Brain microvascular endothelial cell (primary cell): ENCODE results near the gene CDON.
"Not testable (repeated sequence)": the region's sequence is repeated elsewhere in the genome, so short reads cannot be mapped to it uniquely, and the experiment has no call there.

ENCODE experiments used
- DNase-seq: peaks from one replicate; pipeline ENCODE4 v3.0.0-alpha.2; 2020
- H3K27ac ChIP-seq: fragments of 250-450 bp; sonication (Bioruptor Pico); 2 replicates; pipeline ENCODE4 v1.5.1; 2020; ENCODE audit warnings: mild to moderate bottlenecking, moderate library complexity
- H3K27me3 ChIP-seq: fragments of 250-450 bp; sonication (Bioruptor Pico); replicated peaks from 2 replicates; pipeline ENCODE4 v1.5.1; 2020; ENCODE audit warnings: mild to moderate bottlenecking
- H3K36me3 ChIP-seq: fragments of 250-450 bp; sonication (Bioruptor Pico); replicated peaks from 2 replicates; pipeline ENCODE4 v1.5.1; 2020; ENCODE audit warnings: mild to moderate bottlenecking
- H3K4me3 ChIP-seq: 2 replicates; pipeline ENCODE4 v1.5.1; 2011; ENCODE audit warnings: low read depth, mild to moderate bottlenecking, control low read depth, low read length, moderate library complexity
- in situ Hi-C: cut with HindIII; loops from 2 replicates; pipeline ENCODE4 v1.10.0; 2017; ENCODE audit warnings: low sequenced_read_pairs, low pct_ligation_motif_present
- TF ChIP-seq, protein P1 (sequence below): IDR thresholded peaks from 2 replicates; pipeline ENCODE4 v1.5.1; 2011; ENCODE audit warnings: low read depth, mild to moderate bottlenecking, moderate library complexity, low read length, control low read depth, inconsistent platforms; ENCODE audit errors: missing control alignments

CDON gene

DNA sequence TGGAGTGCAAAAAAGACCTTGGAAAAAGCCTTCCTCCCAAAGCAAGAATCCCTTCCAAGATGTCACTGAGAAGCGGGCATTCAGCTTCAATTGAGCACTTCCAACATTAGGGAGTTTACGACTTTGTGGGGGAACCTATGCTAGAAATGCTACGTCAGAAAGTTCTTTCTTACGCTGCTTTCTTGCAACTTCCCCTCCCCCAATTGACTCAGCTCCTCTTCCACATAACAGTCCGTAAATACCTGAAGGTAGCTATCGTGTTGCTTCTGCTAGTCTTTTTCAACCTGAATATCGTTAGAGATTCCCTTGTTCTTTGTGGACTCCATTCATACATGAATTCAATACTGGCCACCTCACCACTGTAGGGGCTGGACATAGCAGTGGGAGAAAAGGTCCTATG lies 69.8 kb downstream of the CDON start:
- TF ChIP-seq, protein P1, sequence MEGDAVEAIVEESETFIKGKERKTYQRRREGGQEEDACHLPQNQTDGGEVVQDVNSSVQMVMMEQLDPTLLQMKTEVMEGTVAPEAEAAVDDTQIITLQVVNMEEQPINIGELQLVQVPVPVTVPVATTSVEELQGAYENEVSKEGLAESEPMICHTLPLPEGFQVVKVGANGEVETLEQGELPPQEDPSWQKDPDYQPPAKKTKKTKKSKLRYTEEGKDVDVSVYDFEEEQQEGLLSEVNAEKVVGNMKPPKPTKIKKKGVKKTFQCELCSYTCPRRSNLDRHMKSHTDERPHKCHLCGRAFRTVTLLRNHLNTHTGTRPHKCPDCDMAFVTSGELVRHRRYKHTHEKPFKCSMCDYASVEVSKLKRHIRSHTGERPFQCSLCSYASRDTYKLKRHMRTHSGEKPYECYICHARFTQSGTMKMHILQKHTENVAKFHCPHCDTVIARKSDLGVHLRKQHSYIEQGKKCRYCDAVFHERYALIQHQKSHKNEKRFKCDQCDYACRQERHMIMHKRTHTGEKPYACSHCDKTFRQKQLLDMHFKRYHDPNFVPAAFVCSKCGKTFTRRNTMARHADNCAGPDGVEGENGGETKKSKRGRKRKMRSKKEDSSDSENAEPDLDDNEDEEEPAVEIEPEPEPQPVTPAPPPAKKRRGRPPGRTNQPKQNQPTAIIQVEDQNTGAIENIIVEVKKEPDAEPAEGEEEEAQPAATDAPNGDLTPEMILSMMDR, result no peak
- no peak for DNase-seq
- in situ Hi-C loops, result no loop called here
- H3K4me3 ChIP-seq, result no peak overlapping the region
- no peak overlapping the region for H3K27ac ChIP-seq
- no peaks in the 10 kb centered on the region for H3K27me3 ChIP-seq
- no peaks in the 10 kb centered on the region for H3K36me3 ChIP-seq

DNA sequence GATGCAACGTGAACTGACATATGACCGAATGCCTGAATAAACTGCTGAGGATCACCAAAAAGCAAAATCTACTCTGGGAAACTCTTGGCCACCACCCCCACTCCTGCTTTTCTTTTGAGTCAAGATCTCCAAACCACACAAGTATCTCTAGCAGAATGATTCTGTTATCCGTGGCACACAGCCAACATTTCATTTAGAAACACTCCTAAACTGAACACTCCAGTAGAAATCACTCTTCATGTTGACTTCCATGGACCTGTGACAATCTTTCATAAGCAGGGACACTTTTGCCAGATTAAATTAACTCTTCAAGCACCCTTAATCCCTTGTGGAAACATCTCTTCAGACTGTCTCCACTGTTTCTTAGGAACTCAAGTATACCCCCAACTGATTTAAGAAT lies 72.4 kb downstream of the CDON start:
- in situ Hi-C loops, result no loop called here
- Histone ChIP-seq H3K27ac (no peak overlapping the region), H3K36me3 (no peaks in the 10 kb centered on the region), H3K4me3 (no peak overlapping the region), H3K27me3 (no peaks in the 10 kb centered on the region)
- peak; percentile 70 for DNase-seq
- TF ChIP-seq, protein P1, result no peak

DNA sequence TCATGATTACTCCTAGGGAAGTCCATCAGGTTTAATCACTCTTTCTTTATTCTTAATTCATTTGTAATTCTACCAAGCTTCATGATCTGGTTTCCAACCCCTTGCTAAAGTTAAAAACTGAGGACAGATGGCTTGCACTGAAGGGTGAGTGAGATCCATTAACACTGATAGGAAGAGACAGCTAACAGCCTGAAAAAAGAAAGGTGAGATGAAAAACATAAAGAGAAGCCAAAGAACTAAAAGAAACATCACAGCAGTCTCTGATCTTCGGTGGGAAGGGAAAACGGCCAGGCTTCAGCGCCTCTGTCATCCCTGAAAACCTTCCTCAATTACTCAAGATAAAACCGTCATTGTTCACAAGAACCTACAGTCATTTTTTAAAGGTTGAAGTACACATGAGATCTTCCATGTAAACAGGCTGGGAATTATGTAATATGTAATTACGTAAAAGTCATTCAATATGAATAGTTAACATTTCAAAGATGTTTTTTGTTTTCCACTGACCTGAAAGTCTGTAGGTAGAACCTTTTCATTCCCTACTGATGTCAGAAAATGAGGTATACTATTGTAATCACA lies 75.5 kb downstream of the CDON start:
- in situ Hi-C loops, result no loop called here
- Histone ChIP-seq H3K27ac (no peak overlapping the region), H3K4me3 (no peak overlapping the region), H3K27me3 (no peaks in the 10 kb centered on the region), H3K36me3 (no peaks in the 10 kb centered on the region)
- no peak for DNase-seq
- TF ChIP-seq, protein P1, result no peak

DNA sequence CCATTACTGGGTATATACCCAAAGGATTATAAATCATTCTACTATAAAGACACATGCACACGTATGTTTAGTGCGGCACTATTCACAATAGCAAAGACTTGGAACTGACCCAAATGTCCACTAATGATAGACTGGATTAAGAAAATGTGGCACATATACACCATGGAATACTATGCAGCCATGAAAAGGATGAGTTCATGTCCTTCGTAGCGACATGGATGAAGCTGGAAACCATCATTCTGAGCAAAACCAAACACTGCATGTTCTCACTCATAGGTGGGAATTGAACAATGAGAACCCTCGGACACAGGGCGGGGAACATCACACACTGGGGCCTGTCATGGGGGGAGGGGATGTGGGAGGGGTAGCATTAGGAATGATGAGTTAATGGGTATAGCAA lies 76.7 kb downstream of the CDON start:
- H3K4me3 ChIP-seq, DNase-seq, H3K27me3 ChIP-seq, H3K27ac ChIP-seq, H3K36me3 ChIP-seq, in situ Hi-C loops: not testable (repeated sequence)

DNA sequence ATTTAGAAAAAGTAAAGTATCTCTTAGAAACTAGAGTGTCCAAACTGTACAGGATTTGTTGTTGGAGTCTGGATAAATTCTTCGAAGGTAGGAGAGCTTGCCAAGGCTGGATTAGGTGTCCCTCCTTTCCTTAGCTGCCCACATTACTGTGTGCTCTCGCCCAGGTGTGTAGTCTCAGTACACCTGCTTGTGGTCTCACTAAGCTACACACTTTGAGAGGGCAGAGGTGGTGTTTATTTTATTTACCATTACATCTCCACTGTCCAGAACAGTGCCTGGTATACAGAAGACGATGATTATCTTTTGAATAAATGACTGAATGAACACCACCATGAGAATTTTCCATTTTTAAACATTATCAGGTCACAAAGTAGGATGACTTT lies 80.3 kb downstream of the CDON start:
- in situ Hi-C loops, result no loop called here
- no peak for DNase-seq
- H3K36me3 ChIP-seq, result no peaks in the 10 kb centered on the region
- TF ChIP-seq, protein P1, result no peak
- H3K4me3 ChIP-seq, result no peak overlapping the region
- no peaks in the 10 kb centered on the region for H3K27me3 ChIP-seq
- no peak overlapping the region for H3K27ac ChIP-seq

DNA sequence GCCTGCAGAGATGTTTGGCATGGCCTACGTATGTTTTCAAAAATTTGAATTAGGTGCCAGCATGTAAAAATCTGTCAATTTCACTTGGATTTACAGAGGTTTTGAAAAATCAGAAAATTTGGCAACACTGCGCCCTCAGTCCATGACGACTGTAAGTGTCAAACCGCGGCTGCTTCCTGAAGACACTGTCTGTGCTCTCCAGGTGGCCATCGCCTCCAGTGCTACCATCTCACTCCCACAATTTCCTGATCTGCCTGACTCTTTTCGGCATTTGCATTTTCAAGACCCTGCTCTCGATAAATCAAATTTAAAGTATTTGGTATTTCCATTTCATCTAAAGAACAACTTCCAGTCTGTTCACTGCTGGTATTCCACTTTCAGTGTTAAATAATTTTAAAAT lies 82.2 kb downstream of the CDON start:
- H3K27ac ChIP-seq, result no peak overlapping the region
- H3K36me3 ChIP-seq, result no peaks in the 10 kb centered on the region
- DNase-seq, result no peak
- no peaks in the 10 kb centered on the region for H3K27me3 ChIP-seq
- in situ Hi-C loops, result no loop called here
- H3K4me3 ChIP-seq, result no peak overlapping the region
- TF ChIP-seq, protein P1, result no peak
